NCI-H187 (cell line): ENCODE results near the gene ERCC8.
"Not testable (repeated sequence)": the region's sequence is repeated elsewhere in the genome, so short reads cannot be mapped to it uniquely, and the experiment has no call there.

Experiments
- DNase-seq, 2 experiments: peaks; one replicate each; lab custom pipeline; 2025; lab: John Stamatoyannopoulos, UW

The ERCC8 gene

GRCh38 chr5:60944904-60945812, at the start of gene ERCC8, which contains the start of gene NDUFAF2:
Gene ERCC8 (minus strand): TSS chr5:60945070. CDS start chr5:60945008, 62 bp downstream.
Gene NDUFAF2 (plus strand): TSS chr5:60945205. CDS start chr5:60945256, 51 bp downstream.
- peak; percentile 82 to 83 for DNase-seq

GRCh38 chr5:60993875-60994571, 49.2 kb upstream of the ERCC8 start:
- no peak for DNase-seq

GRCh38 chr5:60993425-60993824, 48.6 kb upstream of the ERCC8 start:
- no peak for DNase-seq

- no peak for DNase-seq
Measured at GRCh38 chr5:60992871-60993270, 48.0 kb upstream of the ERCC8 start.

GRCh38 chr5:60989790-60990189, 44.9 kb upstream of the ERCC8 start:
- no peak for DNase-seq

- not testable (repeated sequence) for DNase-seq
Measured at GRCh38 chr5:60982127-60982526, 37.3 kb upstream of the ERCC8 start.

GRCh38 chr5:60980511-60980910, 35.6 kb upstream of the ERCC8 start:
- no peak for DNase-seq

GRCh38 chr5:60978968-60979367, 34.1 kb upstream of the ERCC8 start:
- DNase-seq, result no peak

- no peak for DNase-seq
Measured at GRCh38 chr5:60977956-60978737, 33.3 kb upstream of the ERCC8 start.

- no peak for DNase-seq
Measured at GRCh38 chr5:60972231-60972630, 27.4 kb upstream of the ERCC8 start.

- no peak for DNase-seq
Measured at GRCh38 chr5:60961685-60962084, 16.8 kb upstream of the ERCC8 start.

GRCh38 chr5:60960591-60960990, 15.7 kb upstream of the ERCC8 start:
- DNase-seq, result no peak

GRCh38 chr5:60959156-60959555, 14.3 kb upstream of the ERCC8 start:
- DNase-seq, result no peak

- no peak for DNase-seq
Measured at GRCh38 chr5:60958712-60959111, 13.8 kb upstream of the ERCC8 start.

GRCh38 chr5:60958088-60958487, 13.2 kb upstream of the ERCC8 start:
- DNase-seq, result no peak

GRCh38 chr5:60955239-60955638, 10.4 kb upstream of the ERCC8 start:
- no peak for DNase-seq

GRCh38 chr5:60948738-60949137, 3.9 kb upstream of the ERCC8 start:
- no peak for DNase-seq

- peak in 1 of 2 experiments; percentile 42 for DNase-seq
Measured at GRCh38 chr5:60945813-60946187, 930 bp upstream of the ERCC8 start.

- DNase-seq, result no peak
Measured at GRCh38 chr5:60943624-60944023, 1.2 kb downstream of the ERCC8 start.

- no peak for DNase-seq
Measured at GRCh38 chr5:60929024-60929423, 15.8 kb downstream of the ERCC8 start.

- no peak for DNase-seq
Measured at GRCh38 chr5:60927450-60927849, 17.4 kb downstream of the ERCC8 start.

GRCh38 chr5:60918466-60918865, 26.4 kb downstream of the ERCC8 start:
- no peak for DNase-seq
